Urothelium cell line (cell line): ENCODE results near the gene CSTF3.
A peak's percentile ranks its signal among the peaks of the same experiment; 100 is the strongest.
"Not testable (repeated sequence)": the region's sequence is repeated elsewhere in the genome, so short reads cannot be mapped to it uniquely, and the experiment has no call there.

Experiments
- DNase-seq: peaks from one replicate; pipeline ENCODE4 v3.0.0; 2011; ENCODE audit warnings: low spot score, mixed read lengths
- FAIRE-seq: peaks from 2 replicates; lab custom pipeline; 2011; peaks lifted over from hg19 to GRCh38; lab: Jason Lieb, UNC

Gene CSTF3

DNA sequence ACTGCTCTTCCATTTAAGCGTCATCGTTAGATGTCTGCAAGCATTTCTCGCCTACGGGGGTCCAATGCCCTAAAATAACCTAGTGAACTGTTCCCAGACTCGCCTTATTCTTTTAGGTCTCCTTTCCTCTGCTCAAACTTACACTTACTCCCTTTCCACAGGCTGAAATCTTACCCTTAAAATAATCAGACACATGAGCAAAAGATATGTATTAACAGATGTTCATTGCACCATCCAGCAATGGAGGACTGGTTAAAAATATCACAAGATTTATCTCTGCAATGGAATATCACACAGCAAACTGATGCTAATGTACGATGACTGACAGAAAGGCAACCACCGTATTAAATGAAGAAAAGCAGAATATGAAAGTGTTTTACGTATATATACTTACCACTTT lies 1.6 kb upstream of the CSTF3 start:
- no peak for FAIRE-seq
- no peak for DNase-seq

GRCh38 chr11:33160587-33160986 lies 693 bp downstream of the CSTF3 start:
- FAIRE-seq (no peak), DNase-seq (no peak)

DNA sequence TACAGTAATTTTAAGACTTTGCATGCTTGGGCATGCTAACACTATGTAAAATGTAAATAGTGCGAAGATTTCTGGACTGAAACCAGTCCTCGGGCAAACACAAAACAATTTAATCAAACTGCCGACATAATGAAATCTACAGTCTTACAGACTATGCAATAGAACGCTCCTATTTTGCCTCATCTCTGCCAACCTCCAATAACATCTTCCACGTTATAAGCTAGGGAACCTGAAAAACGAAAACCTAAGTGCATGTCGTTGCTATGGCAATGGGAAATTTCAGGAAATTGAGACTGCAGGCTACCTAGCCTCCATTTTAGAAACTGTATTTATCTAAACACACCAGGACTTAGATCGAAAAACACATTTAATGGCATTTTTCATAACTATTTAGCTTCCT lies 1.1 kb downstream of the CSTF3 start:
- no peak for FAIRE-seq
- DNase-seq: no peak

DNA sequence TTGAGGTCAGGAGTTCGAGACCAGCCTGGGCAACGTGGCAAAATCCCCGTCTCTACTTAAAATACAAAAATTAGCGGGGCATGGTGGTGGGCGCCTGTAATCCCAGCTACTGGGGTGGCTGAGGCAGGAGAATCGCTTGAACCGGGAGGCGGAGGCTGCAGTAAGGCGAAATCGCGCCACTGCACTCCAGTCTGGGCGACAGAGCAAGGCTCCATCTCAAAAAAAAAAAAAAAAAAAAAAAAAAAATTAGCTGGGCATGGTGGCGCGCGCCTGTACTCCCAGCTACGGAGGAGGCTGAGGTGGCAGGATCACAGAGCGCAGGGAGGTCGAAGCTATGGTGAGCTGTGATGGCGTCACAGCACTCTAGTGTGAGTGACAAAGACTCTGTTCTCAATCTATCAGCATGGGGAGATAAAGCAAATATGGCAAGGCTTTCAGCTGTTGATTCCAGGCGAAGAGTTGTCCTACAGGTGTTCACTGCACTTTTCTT lies 1.9 kb downstream of the CSTF3 start:
- not testable (repeated sequence) for DNase-seq, FAIRE-seq

- no peak for DNase-seq
- FAIRE-seq: no peak
These were observed 2.5 kb downstream of the CSTF3 start for GRCh38 chr11:33158596-33159275.

- DNase-seq (no peak), FAIRE-seq (no peak)
These were observed 3.9 kb downstream of the CSTF3 start for GRCh38 chr11:33157103-33158027.

GRCh38 chr11:33151399-33151798 lies 9.9 kb downstream of the CSTF3 start:
- FAIRE-seq: no peak
- no peak for DNase-seq

DNA sequence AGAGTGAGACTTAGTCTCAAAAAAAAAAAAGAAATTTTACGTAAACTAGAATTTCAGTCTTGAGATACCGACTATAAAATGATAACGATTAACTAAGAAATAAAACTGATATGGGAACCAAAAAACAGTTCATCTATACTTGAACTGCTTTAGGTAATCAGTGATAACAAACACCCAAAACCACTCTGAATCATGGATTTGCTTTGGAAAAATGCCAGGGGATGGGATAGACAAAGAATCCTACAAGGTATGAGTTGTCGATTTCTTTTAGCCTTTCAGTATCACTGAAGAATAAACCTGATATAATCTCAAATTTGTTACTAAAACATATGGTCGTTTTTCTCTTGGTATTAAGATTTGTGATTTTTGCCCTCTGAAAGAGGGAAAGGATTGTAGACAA lies 13.7 kb downstream of the CSTF3 start:
- no peak for DNase-seq
- no peak for FAIRE-seq

GRCh38 chr11:33135768-33136443 lies 25.4 kb downstream of the CSTF3 start:
- no peak for FAIRE-seq
- DNase-seq: no peak

DNA sequence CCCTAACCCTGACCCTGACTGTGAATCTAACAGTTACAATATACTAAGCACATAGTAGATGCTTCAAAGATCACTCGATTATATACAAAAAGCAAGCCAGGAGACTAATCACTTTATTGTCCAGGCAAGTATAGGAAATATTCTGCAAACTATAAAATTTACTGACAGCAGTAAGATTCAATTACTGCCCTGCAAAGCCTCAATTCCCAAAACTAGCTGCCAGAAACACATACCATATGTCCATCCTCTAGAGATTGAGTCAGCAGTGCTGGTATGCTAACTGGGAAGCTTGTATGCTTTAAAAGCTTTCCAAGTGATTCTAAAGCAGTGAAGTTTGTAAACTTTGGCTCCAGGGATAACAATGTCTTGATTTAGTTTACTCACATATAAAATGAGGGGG lies 26.1 kb downstream of the CSTF3 start:
- no peak for FAIRE-seq
- DNase-seq: no peak

DNA sequence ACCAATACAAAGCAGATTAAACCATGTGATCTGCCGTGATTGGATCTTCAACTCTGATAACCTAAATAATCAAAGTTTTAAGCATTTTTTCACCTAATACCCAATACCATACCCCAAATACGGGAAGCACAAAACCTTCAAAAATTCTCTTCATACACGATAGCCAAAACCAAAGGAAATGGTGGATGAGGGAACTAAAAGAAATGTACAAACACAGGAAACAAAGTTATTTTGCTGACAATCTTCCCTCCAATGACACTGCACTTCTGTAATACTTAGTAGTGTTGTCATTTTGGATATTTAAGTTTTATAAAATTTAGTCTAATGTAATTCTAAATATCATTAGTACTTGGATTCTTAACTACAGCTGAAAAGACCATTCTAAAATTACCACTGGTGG lies 27.0 kb downstream of the CSTF3 start:
- DNase-seq (no peak), FAIRE-seq (no peak)

DNA sequence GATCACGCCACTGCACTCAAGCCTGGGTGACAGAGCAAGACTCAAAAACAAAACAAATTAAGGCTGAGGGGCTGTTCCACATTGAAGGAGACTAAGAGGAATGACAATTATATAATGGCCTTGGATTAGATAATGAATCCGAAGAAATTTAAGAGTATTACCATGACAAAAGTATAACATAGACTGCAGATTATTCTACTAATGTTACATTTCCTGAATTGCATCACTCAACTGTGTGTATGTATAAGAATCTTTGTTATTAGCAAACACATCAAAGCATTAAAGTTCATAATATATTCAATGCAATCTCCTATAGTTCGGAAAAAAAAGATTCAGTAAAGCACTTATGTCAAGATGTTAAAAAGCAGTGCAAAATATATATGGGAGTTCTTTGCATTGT lies 27.5 kb downstream of the CSTF3 start:
- DNase-seq (no peak), FAIRE-seq (no peak)

- DNase-seq: no peak
- FAIRE-seq: no peak
These were observed 28.8 kb downstream of the CSTF3 start for GRCh38 chr11:33132510-33132909.

DNA sequence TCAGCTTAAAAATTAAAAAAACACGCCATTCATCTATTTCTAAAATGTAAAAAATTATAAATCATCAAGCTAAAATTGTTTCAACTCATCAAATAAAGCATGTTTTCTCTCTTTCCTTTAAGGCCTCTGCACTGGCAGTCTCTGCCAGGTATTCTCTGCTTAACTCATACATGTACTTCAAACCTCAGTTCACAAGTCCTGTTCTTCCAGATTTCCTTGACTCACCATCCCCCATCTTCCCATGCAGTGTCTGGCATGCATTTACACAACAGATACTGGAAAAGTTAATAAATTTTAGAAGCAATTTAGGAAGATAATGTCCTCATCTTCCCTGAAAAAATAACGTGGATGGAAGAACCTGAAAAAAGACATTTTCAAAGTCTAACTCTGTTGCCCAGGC lies 32.5 kb downstream of the CSTF3 start:
- DNase-seq (no peak), FAIRE-seq (no peak)

- DNase-seq (no peak), FAIRE-seq (no peak)
These were observed 35.7 kb downstream of the CSTF3 start for GRCh38 chr11:33125611-33126010.

- no peak for DNase-seq
- no peak for FAIRE-seq
These were observed 36.3 kb downstream of the CSTF3 start for GRCh38 chr11:33125025-33125424.

DNA sequence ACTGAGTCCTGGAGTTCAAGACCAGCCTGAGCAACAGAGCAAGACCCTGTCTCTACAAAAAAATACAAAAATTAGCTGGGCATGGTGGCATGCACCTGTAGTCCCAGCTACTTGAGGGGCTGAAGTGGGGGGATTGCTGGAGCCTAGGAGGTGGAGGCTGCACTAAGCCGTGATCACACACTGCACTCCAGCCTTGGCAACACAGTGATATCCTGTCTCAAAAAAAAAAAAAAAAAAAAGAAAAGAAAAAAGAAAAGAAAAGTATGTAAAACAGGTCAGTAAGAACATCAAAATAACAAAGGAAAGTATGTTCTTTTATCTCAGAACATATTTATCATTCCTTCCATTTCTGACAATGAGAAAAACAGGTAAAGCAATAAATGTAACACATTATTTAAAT lies 38.6 kb downstream of the CSTF3 start:
- not testable (repeated sequence) for FAIRE-seq, DNase-seq

GRCh38 chr11:33116535-33116934 lies 44.7 kb downstream of the CSTF3 start:
- FAIRE-seq: no peak
- peak; percentile 6 for DNase-seq

DNA sequence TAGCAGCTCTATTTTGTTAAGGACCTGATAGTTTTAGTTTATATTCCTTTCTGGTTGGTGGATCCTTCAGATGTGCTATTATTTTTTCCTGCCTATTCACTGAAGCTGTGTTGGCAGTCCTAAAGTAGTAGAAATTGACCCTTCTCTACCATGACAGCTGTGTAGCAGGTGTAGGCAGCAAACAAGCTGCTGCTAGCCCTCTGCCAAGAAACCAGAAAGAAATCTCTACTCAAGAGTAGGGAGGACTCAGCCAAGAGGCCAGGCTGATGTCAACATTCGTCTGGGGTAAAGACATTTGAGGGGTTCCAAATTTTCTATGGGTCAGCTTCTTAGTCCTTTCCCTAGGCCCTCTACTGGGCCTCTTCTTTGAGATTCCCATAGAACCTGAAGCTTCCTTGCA lies 51.2 kb downstream of the CSTF3 start:
- DNase-seq (no peak), FAIRE-seq (no peak)

DNA sequence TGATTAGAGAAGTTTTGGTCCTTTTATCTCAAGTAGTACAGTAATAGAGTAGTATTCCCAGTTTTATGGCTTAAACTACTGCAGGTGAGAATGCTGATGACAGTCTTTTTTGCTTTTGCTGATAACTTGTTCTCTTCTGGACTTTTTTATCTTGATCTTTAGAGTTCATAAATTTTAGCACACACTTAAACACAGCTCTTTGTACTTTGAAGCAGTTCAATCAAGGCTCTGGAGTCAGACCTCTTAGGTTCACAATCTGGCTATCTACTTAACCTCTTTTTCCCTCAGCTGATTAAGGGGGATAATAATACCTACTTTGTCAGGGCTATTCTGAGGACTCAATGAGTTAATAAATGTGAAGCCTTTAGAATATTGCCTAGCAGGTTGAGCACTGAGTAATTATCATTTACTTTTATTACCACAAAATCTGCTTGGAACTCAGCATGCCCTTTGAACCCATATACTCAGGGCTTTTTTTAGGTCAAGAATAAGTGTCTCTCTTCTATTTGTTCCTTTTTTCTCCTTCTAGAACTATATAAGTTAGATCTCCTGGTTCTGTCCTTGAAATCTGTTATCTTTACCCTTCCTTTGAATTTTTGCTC lies 51.9 kb downstream of the CSTF3 start:
- DNase-seq: no peak
- no peak for FAIRE-seq

GRCh38 chr11:33103836-33104235 lies 57.4 kb downstream of the CSTF3 start:
- no peak for DNase-seq
- no peak for FAIRE-seq
